Activated CD8-positive, alpha-beta memory T cell treated with anti-CD3 and anti-CD28 coated beads, Interleukin-2, amount 50 U/mL, for 1 hour (primary cell): ENCODE data around the gene GRIA4.

Experiments used
- DNase-seq: peaks from one replicate; pipeline ENCODE4 v3.0.0-alpha.2; 2020; ENCODE audit errors: extremely low read depth

GRIA4 gene

GRCh38 chr11:105609832-105610781 lies at the start of gene GRIA4:
Gene GRIA4 (plus strand): TSS chr11:105610073. CDS start chr11:105610998, 925 bp downstream.
- no peak for DNase-seq

GRCh38 chr11:105573091-105573490 lies 36.8 kb upstream of the GRIA4 start:
- DNase-seq = no peak

- DNase-seq = no peak
Measured at GRCh38 chr11:105574974-105575373, 34.9 kb upstream of the GRIA4 start.

GRCh38 chr11:105577641-105578040 lies 32.2 kb upstream of the GRIA4 start:
- DNase-seq = no peak

- DNase-seq = no peak
Measured at GRCh38 chr11:105579111-105579510, 30.8 kb upstream of the GRIA4 start.

- no peak for DNase-seq
Measured at GRCh38 chr11:105582497-105582896, 27.4 kb upstream of the GRIA4 start.

GRCh38 chr11:105588001-105588400 lies 21.9 kb upstream of the GRIA4 start:
- DNase-seq = no peak

- DNase-seq = no peak
Measured at GRCh38 chr11:105589346-105589745, 20.5 kb upstream of the GRIA4 start.

- DNase-seq = no peak
Measured at GRCh38 chr11:105592035-105592434, 17.8 kb upstream of the GRIA4 start.

- DNase-seq = no peak
Measured at GRCh38 chr11:105598371-105598770, 11.5 kb upstream of the GRIA4 start.

GRCh38 chr11:105603156-105603555 lies 6.7 kb upstream of the GRIA4 start:
- DNase-seq = no peak

GRCh38 chr11:105609341-105609781 lies 512 bp upstream of the GRIA4 start:
- DNase-seq = no peak

GRCh38 chr11:105610871-105611571 lies 1.1 kb downstream of the GRIA4 start:
- no peak for DNase-seq

GRCh38 chr11:105611572-105612441 lies 1.9 kb downstream of the GRIA4 start:
- no peak for DNase-seq

GRCh38 chr11:105612771-105613170 lies 2.9 kb downstream of the GRIA4 start:
- no peak for DNase-seq

- no peak for DNase-seq
Measured at GRCh38 chr11:105613183-105613582, 3.3 kb downstream of the GRIA4 start.

GRCh38 chr11:105618343-105618955 lies 8.6 kb downstream of the GRIA4 start:
- no peak for DNase-seq

- DNase-seq = no peak
Measured at GRCh38 chr11:105619556-105619955, 9.7 kb downstream of the GRIA4 start.

- no peak for DNase-seq
Measured at GRCh38 chr11:105622016-105622415, 12.1 kb downstream of the GRIA4 start.

GRCh38 chr11:105632316-105632715 lies 22.4 kb downstream of the GRIA4 start:
- DNase-seq = no peak

GRCh38 chr11:105635466-105635865 lies 25.6 kb downstream of the GRIA4 start:
- no peak for DNase-seq
